Mucosa of rectum (tissue), 2 donors: ENCODE measurements around the gene SLC25A21.
"Not testable (repeated sequence)": the region's sequence is repeated elsewhere in the genome, so short reads cannot be mapped to it uniquely, and the experiment has no call there.

ENCODE experiments used
- H3K27ac ChIP-seq, 2 donors: one replicate each; pipeline ENCODE4 v1.7.0; 2013; ENCODE audit warnings: inconsistent platforms in 2 of 2, low read depth in 2 of 2, low read length in 2 of 2
- H3K27me3 ChIP-seq, 2 donors: one replicate each; pipeline ENCODE4 v1.7.0; 2013; ENCODE audit warnings: low read length in 2 of 2; ENCODE audit not compliant: control insufficient read depth in 2 of 2, insufficient read depth in 2 of 2
- H3K36me3 ChIP-seq, 2 donors: one replicate each; pipeline ENCODE4 v1.7.0; 2013; ENCODE audit warnings: low read length in 2 of 2; ENCODE audit not compliant: control insufficient read depth in 2 of 2, insufficient read depth in 2 of 2
- H3K4me1 ChIP-seq, 2 donors: one replicate each; pipeline ENCODE4 v1.7.0; 2013; ENCODE audit warnings: low read length in 2 of 2, mild to moderate bottlenecking in 1 of 2; ENCODE audit not compliant: control insufficient read depth in 2 of 2, insufficient read depth in 2 of 2
- H3K4me3 ChIP-seq, 2 donors: one replicate each; pipeline ENCODE4 v1.7.0; 2013; ENCODE audit warnings: low read length in 2 of 2
- H3K9ac ChIP-seq, 2 donors: one replicate each; pipeline ENCODE4 v1.7.0; 2013; ENCODE audit warnings: low read length in 2 of 2, low read depth in 1 of 2, mild to moderate bottlenecking in 1 of 2
- H3K9me3 ChIP-seq, 2 donors: one replicate each; pipeline ENCODE4 v1.7.0; 2013; ENCODE audit warnings: low read length in 2 of 2; ENCODE audit not compliant: control insufficient read depth in 2 of 2
- donor health status: healthy.
- donor health status: Normal muscosa, but diverticular disease.

Gene SLC25A21

GRCh38 chr14:37201724-37202123, 29.3 kb upstream of the SLC25A21 start:
- Histone ChIP-seq H3K9me3 (peaks cover 0 to 3% of the 10 kb centered on the region in 2 donors), H3K36me3 (no peaks in the 10 kb centered on the region), H3K27ac (no peak overlapping the region), H3K4me1 (no peaks in the 10 kb centered on the region), H3K27me3 (no peaks in the 10 kb centered on the region), H3K4me3 (no peak overlapping the region), H3K9ac (no peak overlapping the region)

- no peak overlapping the region for H3K9ac ChIP-seq
- H3K9me3 ChIP-seq, result no peaks in the 10 kb centered on the region
- no peaks in the 10 kb centered on the region for H3K27me3 ChIP-seq
- no peak overlapping the region for H3K4me3 ChIP-seq
- H3K27ac ChIP-seq, result no peak overlapping the region
- H3K36me3 ChIP-seq, result no peaks in the 10 kb centered on the region
- H3K4me1 ChIP-seq, result no peaks in the 10 kb centered on the region
Measured at GRCh38 chr14:37198907-37199306, 26.5 kb upstream of the SLC25A21 start.

DNA sequence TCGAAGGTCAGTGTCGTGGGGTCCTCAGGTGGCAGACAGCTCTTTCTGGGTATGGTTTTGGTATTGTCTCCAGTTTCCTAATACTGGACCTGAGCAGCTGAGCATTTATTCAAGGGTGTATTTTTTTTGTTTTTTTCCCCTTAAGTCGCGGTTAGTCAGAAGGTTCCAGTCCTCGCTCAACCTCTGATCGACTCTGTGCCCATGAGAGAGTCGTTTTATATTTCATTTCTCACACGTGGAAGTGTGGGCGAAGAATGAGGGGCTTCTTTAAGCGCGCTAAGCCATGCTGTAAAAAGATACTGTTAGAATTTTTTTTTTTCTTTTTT, 25.8 kb upstream of the SLC25A21 start:
- Histone ChIP-seq H3K4me1 (no peaks in the 10 kb centered on the region), H3K9me3 (no peaks in the 10 kb centered on the region), H3K27me3 (no peaks in the 10 kb centered on the region), H3K27ac (peak overlapping the region; percentile 77), H3K4me3 (peak overlapping the region; percentile 72 to 88), H3K36me3 (no peaks in the 10 kb centered on the region), H3K9ac (peak overlapping the region; percentile 70 to 75)

- Histone ChIP-seq H3K27me3 (no peaks in the 10 kb centered on the region), H3K36me3 (no peaks in the 10 kb centered on the region), H3K9me3 (no peaks in the 10 kb centered on the region), H3K4me1 (no peaks in the 10 kb centered on the region), H3K9ac (peak within 1 kb of the TSS; percentile 70 to 75), H3K27ac (peak within 1 kb of the TSS; percentile 77), H3K4me3 (peak within 1 kb of the TSS; percentile 72 to 88)
Measured at GRCh38 chr14:37197421-37198272, 25.2 kb upstream of the SLC25A21 start, which contains the start of gene MIPOL1. Gene MIPOL1, plus strand, starts transcription at chr14:37197937. Its CDS starts 49,952 bp downstream, at chr14:37247889.

- H3K9me3 ChIP-seq, result no peaks in the 10 kb centered on the region
- H3K4me1 ChIP-seq, result no peaks in the 10 kb centered on the region
- no peaks in the 10 kb centered on the region for H3K36me3 ChIP-seq
- no peaks in the 10 kb centered on the region for H3K27me3 ChIP-seq
- H3K27ac ChIP-seq, result peak overlapping the region in 1 of 2 donors; percentile 77
- H3K4me3 ChIP-seq, result peak overlapping the region; percentile 72 to 88
- peak overlapping the region; percentile 48 to 75 for H3K9ac ChIP-seq
Measured at GRCh38 chr14:37196604-37197420, 24.4 kb upstream of the SLC25A21 start.

GRCh38 chr14:37195327-37195726, 22.9 kb upstream of the SLC25A21 start:
- Histone ChIP-seq H3K27ac (no peak overlapping the region), H3K9ac (no peak overlapping the region), H3K4me1 (no peaks in the 10 kb centered on the region), H3K27me3 (no peaks in the 10 kb centered on the region), H3K9me3 (no peaks in the 10 kb centered on the region), H3K4me3 (no peak overlapping the region), H3K36me3 (no peaks in the 10 kb centered on the region)

DNA sequence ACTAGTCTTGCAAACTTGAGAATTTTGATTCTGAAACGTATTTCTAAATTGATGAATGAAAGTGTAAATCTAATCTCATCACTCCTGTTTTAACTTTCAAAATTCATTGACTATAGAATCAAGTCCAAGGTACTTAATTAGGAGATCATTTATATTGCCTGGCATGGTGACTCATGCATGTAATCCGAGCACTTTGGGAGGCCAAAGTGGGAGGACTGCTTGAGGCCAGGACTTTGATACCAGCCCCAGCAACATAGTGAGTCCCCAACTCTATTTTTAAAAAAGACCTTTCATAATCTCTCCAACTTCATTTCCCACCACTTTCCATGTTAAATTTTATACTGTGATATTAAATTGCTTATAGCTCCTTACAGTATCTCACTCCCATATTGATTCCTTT, 22.3 kb upstream of the SLC25A21 start:
- Histone ChIP-seq H3K9me3 (no peaks in the 10 kb centered on the region), H3K27ac (no peak overlapping the region), H3K4me1 (no peaks in the 10 kb centered on the region), H3K36me3 (no peaks in the 10 kb centered on the region), H3K27me3 (no peaks in the 10 kb centered on the region), H3K4me3 (no peak overlapping the region), H3K9ac (no peak overlapping the region)

GRCh38 chr14:37189733-37190132, 17.3 kb upstream of the SLC25A21 start:
- H3K27me3 ChIP-seq, H3K4me1 ChIP-seq, H3K4me3 ChIP-seq, H3K36me3 ChIP-seq, H3K27ac ChIP-seq, H3K9ac ChIP-seq, H3K9me3 ChIP-seq: not testable (repeated sequence)

- H3K4me1 ChIP-seq, H3K27me3 ChIP-seq: not testable (repeated sequence)
Measured at GRCh38 chr14:37187840-37188577, 15.6 kb upstream of the SLC25A21 start.

GRCh38 chr14:37187294-37187693, 14.9 kb upstream of the SLC25A21 start:
- Histone ChIP-seq H3K27me3 (no peaks in the 10 kb centered on the region), H3K9ac (no peak overlapping the region), H3K4me1 (no peaks in the 10 kb centered on the region), H3K36me3 (no peaks in the 10 kb centered on the region), H3K4me3 (no peak overlapping the region), H3K27ac (no peak overlapping the region), H3K9me3 (no peaks in the 10 kb centered on the region)

More at GRCh38 chr14:37187840-37188577, 15.6 kb upstream of the SLC25A21 start:
- not testable (repeated sequence) for H3K27ac ChIP-seq, H3K4me3 ChIP-seq, H3K9ac ChIP-seq, H3K9me3 ChIP-seq, H3K36me3 ChIP-seq
